Upper lobe of left lung (tissue), 6 donors: Measurements from ENCODE around the gene VENTX. TPM values are rescaled to one million over a fixed set of nuclear protein-coding genes. Genes with fewer than 3 reads are reported as not detected.
"Not testable (repeated sequence)": the region's sequence is repeated elsewhere in the genome, so short reads cannot be mapped to it uniquely, and the experiment has no call there.

Source experiments
- ATAC-seq, 2 donors: fragments of 200-7000 bp; cut with Tn5 transposase; one replicate each; pipeline ENCODE4 v1.9.1; 2022; ENCODE audit warnings: mild to moderate bottlenecking in 2 of 2, moderate library complexity in 2 of 2; ENCODE audit not compliant: low FRiP score in 2 of 2
- DNase-seq, 2 donors: peaks; one replicate each; pipeline ENCODE4 v3.0.0-alpha.2; 2019 to 2020
- H3K27ac ChIP-seq, 4 donors: fragments of 200-600 bp; sonication (generic); one replicate each; pipeline ENCODE4 v1.5.1; 2016 to 2019
- H3K27me3 ChIP-seq, 4 donors: fragments of 200-600 bp; sonication (generic); one replicate each; pipeline ENCODE4 v1.5.1; 2017 to 2019
- H3K36me3 ChIP-seq, 4 donors: fragments of 200-600 bp; sonication (generic); one replicate each; pipeline ENCODE4 v1.5.1; 2016 to 2019
- H3K4me1 ChIP-seq, 4 donors: fragments of 200-600 bp; sonication (generic); one replicate each; pipeline ENCODE4 v1.5.1; 2018 to 2019
- H3K4me3 ChIP-seq, 4 donors: fragments of 200-600 bp; sonication (generic); one replicate each; pipeline ENCODE4 v1.5.1; 2017 to 2019; ENCODE audit warnings: mild to moderate bottlenecking in 2 of 4, moderate library complexity in 1 of 4
- H3K9me3 ChIP-seq, 4 donors: fragments of 200-600 bp; sonication (generic); one replicate each; pipeline ENCODE4 v1.5.1; 2018 to 2019
- CTCF ChIP-seq, 6 experiments: fragments of 450-650 bp in 4 of 6; fragments of 200-600 bp in 2 of 6; sonication (generic) in 2 of 6; IDR thresholded peaks; one replicate each; pipeline ENCODE4 v1.5.1; 2016 to 2019; ENCODE audit warnings: antibody characterized with exemption in 6 of 6
- EP300 ChIP-seq, 4 donors: sonication (generic); formaldehyde crosslinking; IDR thresholded peaks; one replicate each; pipeline ENCODE4 v1.5.1; 2017; ENCODE audit warnings: antibody characterized with exemption in 4 of 4, control low read depth in 2 of 4
- POLR2A ChIP-seq, 4 donors: fragments of 450-650 bp; IDR thresholded peaks; one replicate each; pipeline ENCODE4 v1.5.1; 2016 to 2017; ENCODE audit warnings: antibody characterized with exemption in 4 of 4, mild to moderate bottlenecking in 2 of 4
- POLR2AphosphoS5 ChIP-seq, 2 donors: sonication (generic); formaldehyde crosslinking; IDR thresholded peaks; one replicate each; pipeline ENCODE4 v1.5.1; 2017; ENCODE audit warnings: antibody characterized with exemption in 2 of 2
- WGBS, 2 donors: methylation state at CpG; one replicate each; pipeline ENCODE4 v1.1.5; 2017 to 2018; 5-methylcytosine and 5-hydroxymethylcytosine counted together
- total RNA-seq, 6 donors: library from RNA; depleted of rRNA in 4 of 6; stranded (reverse); fragments of >200 nt in 4 of 6; gene quantifications; one replicate each; pipeline versions ENCODE4 v1.1.0 to v1.2.1, GENCODE V29; 2016 to 2021
- donor health status: DM: no; HTN: no; CAD: no; lungs with moderate emphysema.
- donor health status: DM: no; HTN: yes; CAD: no; lungs with severe emphysema.

VENTX gene
- total RNA-seq, 6 donors from 2014 or later, result 1.7 to 11.5 (median 4.4) TPM

- Histone ChIP-seq H3K4me1 (peaks cover 22 to 40% (median 25%) of the 10 kb centered on the region in 4 donors), H3K27me3 (peaks cover 0 to 47% (median 29%) of the 10 kb centered on the region in 4 donors), H3K9me3 (no peaks in the 10 kb centered on the region), H3K4me3 (no peak overlapping the region), H3K27ac (no peak overlapping the region), H3K36me3 (no peaks in the 10 kb centered on the region)
- 48 to 53% methylated on average over 8 to 11 of the region's 11 CpGs for WGBS, 2 donors
- no peak for ATAC-seq
- peak in 1 of 2 donors; percentile 9 for DNase-seq
- no peak for TF ChIP-seq POLR2A (IDR thresholded peaks at IDR 0.05)
- TF ChIP-seq CTCF (IDR thresholded peaks at IDR 0.05), result no peak
- no peak for TF ChIP-seq EP300 (IDR thresholded peaks at IDR 0.05)
- TF ChIP-seq POLR2AphosphoS5 (IDR thresholded peaks at IDR 0.05), result no peak
Observed at GRCh38 chr10:133231946-133232574, 5.6 kb upstream of the VENTX start.

- not testable (repeated sequence) for DNase-seq, H3K36me3 ChIP-seq, H3K9me3 ChIP-seq, ATAC-seq
- 43 to 53% methylated on average over 8 to 10 of the region's 10 CpGs for WGBS, 2 donors
- H3K4me1 ChIP-seq, result peaks cover 27 to 50% (median 34%) of the 10 kb centered on the region in 4 donors
- peaks cover 2 to 68% (median 38%) of the 10 kb centered on the region in 4 donors for H3K27me3 ChIP-seq
- H3K27ac ChIP-seq, result peak overlapping the region in 1 of 4 donors; percentile 73
- peak overlapping the region in 1 of 4 donors; percentile 30 for H3K4me3 ChIP-seq
Observed at GRCh38 chr10:133234796-133235195, 2.9 kb upstream of the VENTX start.

GRCh38 chr10:133235265-133235855 lies 2.3 kb upstream of the VENTX start:
- Histone ChIP-seq H3K4me3 (peak overlapping the region in 3 of 4 donors; percentile 30 to 46 (median 43)), H3K27me3 (peaks cover 2 to 65% (median 39%) of the 10 kb centered on the region in 4 donors), H3K27ac (peak overlapping the region; percentile 51 to 73 (median 64)), H3K4me1 (peaks cover 22 to 45% (median 32%) of the 10 kb centered on the region in 4 donors), H3K36me3 (no peaks in the 10 kb centered on the region), H3K9me3 (no peaks in the 10 kb centered on the region)
- WGBS, 2 donors, result 0 to 5% methylated on average over 1 to 11 of the region's 48 CpGs
- peak in 1 of 2 donors; percentile 72 for ATAC-seq
- peak; percentile 46 to 90 for DNase-seq
- peak in 1 of 4 donors; percentile 48 for TF ChIP-seq POLR2A (IDR thresholded peaks at IDR 0.05)
- TF ChIP-seq CTCF (IDR thresholded peaks at IDR 0.05), result no peak

GRCh38 chr10:133235932-133236331 lies 1.7 kb upstream of the VENTX start:
- H3K36me3 ChIP-seq, result no peaks in the 10 kb centered on the region
- H3K9me3 ChIP-seq, result no peaks in the 10 kb centered on the region
- H3K27ac ChIP-seq, result peak overlapping the region in 3 of 4 donors; percentile 43 to 64 (median 51)
- peak in 1 of 2 donors; percentile 84 for DNase-seq
- H3K4me3 ChIP-seq, result peak overlapping the region in 3 of 4 donors; percentile 30 to 46 (median 43)
- WGBS, 2 donors, result 0 to 3% methylated on average over 9 to 15 of the region's 18 CpGs
- ATAC-seq, result peak in 1 of 2 donors; percentile 18
- peaks cover 2 to 61% (median 36%) of the 10 kb centered on the region in 4 donors for H3K27me3 ChIP-seq
- no peak for TF ChIP-seq EP300 (IDR thresholded peaks at IDR 0.05)
- TF ChIP-seq POLR2AphosphoS5 (IDR thresholded peaks at IDR 0.05), result no peak
- no peak for TF ChIP-seq POLR2A (IDR thresholded peaks at IDR 0.05)
- TF ChIP-seq CTCF (IDR thresholded peaks at IDR 0.05), result no peak
- H3K4me1 ChIP-seq, result peaks cover 18 to 44% (median 31%) of the 10 kb centered on the region in 4 donors

- peaks cover 2 to 60% (median 34%) of the 10 kb centered on the region in 4 donors for H3K27me3 ChIP-seq
- H3K9me3 ChIP-seq, result no peaks in the 10 kb centered on the region
- peak overlapping the region in 3 of 4 donors; percentile 13 to 64 (median 43) for H3K27ac ChIP-seq
- DNase-seq (peak in 1 of 2 donors; percentile 88), ATAC-seq (peak in 1 of 2 donors; percentile 23)
- H3K4me3 ChIP-seq, result peak overlapping the region in 3 of 4 donors; percentile 30 to 46 (median 43)
- TF ChIP-seq EP300 (IDR thresholded peaks at IDR 0.05) (no peak), CTCF (IDR thresholded peaks at IDR 0.05) (no peak), POLR2AphosphoS5 (IDR thresholded peaks at IDR 0.05) (no peak), POLR2A (IDR thresholded peaks at IDR 0.05) (no peak)
- peaks cover 18 to 46% (median 37%) of the 10 kb centered on the region in 4 donors for H3K4me1 ChIP-seq
- H3K36me3 ChIP-seq, result no peaks in the 10 kb centered on the region
- 4% methylated on average over 57 of the region's 103 CpGs; no CpG with 5 or more reads in 1 of the 2 donors for WGBS, 2 donors
Observed at GRCh38 chr10:133236401-133237240, 1.0 kb upstream of the VENTX start.
